ENCODE measurements around the gene TFCP2L1. TPM values are rescaled to one million over a fixed set of nuclear protein-coding genes. Genes with fewer than 3 reads are reported as not detected.

The TFCP2L1 gene
- total and polyA plus RNA-seq, 2 of the 4 experiments (the other 2 are of a cell fraction), result not detected

GRCh38 chr2:121257480-121257840 is 27.5 kb downstream of the TFCP2L1 start:
- in situ Hi-C loops (cut with MboI; ENCODE audit: low sequenced_read_pairs), result no loop called here

More at GRCh38 chr2:121257480-121257840, 27.5 kb downstream of the TFCP2L1 start:
- no peak overlapping the region for H3K18ac ChIP-seq (ENCODE audit: low read depth, low read length)
- H3K27ac ChIP-seq (ENCODE audit: insufficient read depth, low read length), result no peak overlapping the region
- no peaks in the 10 kb centered on the region for H3K4me1 ChIP-seq (ENCODE audit: control insufficient read depth, insufficient read depth, low read length)
- CTCF ChIA-PET, result no interaction called here
- no peak overlapping the region for H2BK20ac ChIP-seq (ENCODE audit: low read depth, low read length)
- no peak overlapping the region for H4K91ac ChIP-seq (ENCODE audit: insufficient read depth, low read depth, low read length)
- H4K8ac ChIP-seq (ENCODE audit: low read depth in 2 of 2, low read length in 2 of 2), result no peak overlapping the region
- no peak overlapping the region for H3K14ac ChIP-seq (replicated peaks; ENCODE audit: low read depth, low read length)
- no peak overlapping the region for H2BK15ac ChIP-seq (ENCODE audit: low read depth, low read length)
- no TSS peak for BruUV-seq (replicated peaks)
- H3K9ac ChIP-seq (ENCODE audit: low read depth, low read length), result no peak overlapping the region
- no peak overlapping the region for H3K4me3 ChIP-seq (ENCODE audit: insufficient read depth, low read depth, low read length)
- H3K9me1 ChIP-seq (ENCODE audit: insufficient read depth, low read length), result no peaks in the 10 kb centered on the region
- H2AK9ac ChIP-seq (replicated peaks; ENCODE audit: low read depth, low read length, poor library complexity), result no peak overlapping the region
- no peaks in the 10 kb centered on the region for H3K36me3 ChIP-seq (ENCODE audit: control insufficient read depth, insufficient read depth, low read length)
- POLR2A ChIA-PET (ENCODE audit: unreplicated experiment), result no interaction called here
- dilution Hi-C loops (cut with HindIII; ENCODE audit: low sequenced_read_pairs, unreplicated experiment) (no loop called here), intact Hi-C loops (cut with micrococcal nuclease) (no loop called here)
- H2BK5ac ChIP-seq (ENCODE audit: low read depth, low read length, poor library complexity, severe bottlenecking), result no peak overlapping the region
- no peak overlapping the region for H3K4me2 ChIP-seq (ENCODE audit: low read depth, low read length)
- H3K56ac ChIP-seq (ENCODE audit: extremely low read depth, insufficient read depth, low read length), result no peak overlapping the region
- TF ChIP-seq POLR2A (IDR thresholded peaks at IDR 0.05; ENCODE audit: low read depth, low read length), result no peak
- no peak for TF ChIP-seq MXI1 (IDR thresholded peaks at IDR 0.05; ENCODE audit: borderline replicate concordance, low read depth, low read length)
- TF ChIP-seq CEBPB (IDR thresholded peaks at IDR 0.05; ENCODE audit: low read depth, low read length), result no peak
- no peak for TF ChIP-seq MAZ (IDR thresholded peaks at IDR 0.05; ENCODE audit: borderline replicate concordance, low read depth, low read length)
- TF ChIP-seq NFE2L2 (IDR thresholded peaks at IDR 0.05; ENCODE audit: low read depth, low read length), result no peak
- TF ChIP-seq USF2 (IDR thresholded peaks at IDR 0.05; ENCODE audit: low read depth, low read length), result no peak
- TF ChIP-seq CHD1 (IDR thresholded peaks at IDR 0.05; ENCODE audit: low read depth, low read length), result no peak
- no peak for TF ChIP-seq RFX5 (IDR thresholded peaks at IDR 0.05; ENCODE audit: low read depth, low read length)
- TF ChIP-seq SMC3 (IDR thresholded peaks at IDR 0.05; ENCODE audit: low read depth, low read length), result no peak
- no peak for TF ChIP-seq BHLHE40 (IDR thresholded peaks at IDR 0.05; ENCODE audit: low read depth, low read length)
- no peak for TF ChIP-seq RCOR1 (IDR thresholded peaks at IDR 0.05; ENCODE audit: insufficient replicate concordance, low read length)
- TF ChIP-seq CTCF (conservative IDR thresholded peaks at IDR 0.05; ENCODE audit: low read depth, low read length), result no peak
- no peak for TF ChIP-seq ELK1 (IDR thresholded peaks at IDR 0.05; ENCODE audit: borderline replicate concordance, low read depth, low read length)
- no peaks in the 10 kb centered on the region for H3K9me3 ChIP-seq (ENCODE audit: control insufficient read depth, insufficient read depth, low read length)
- H4K5ac ChIP-seq (ENCODE audit: low read depth, low read length), result no peak overlapping the region
- no peak overlapping the region for H2BK120ac ChIP-seq (ENCODE audit: low read depth, low read length)
- H3K23ac ChIP-seq (ENCODE audit: low read depth, low read length), result no peak overlapping the region
- no peak overlapping the region for H3K4ac ChIP-seq (ENCODE audit: low read depth, low read length)
- H3K27me3 ChIP-seq (ENCODE audit: control insufficient read depth, insufficient read depth, low read length), result peaks cover 19% of the 10 kb centered on the region
- DNase-seq, result no peak
- 61% methylated on average over 2 of the region's 3 CpGs; no CpG with 5 or more reads in 1 of the 2 experiments for WGBS, 2 experiments (ENCODE audit: extremely low coverage in 2 of 2, insufficient read length in 1 of 2)
- H2AK5ac ChIP-seq (ENCODE audit: low read depth, low read length), result no peak overlapping the region
- no peaks in the 10 kb centered on the region for H4K20me1 ChIP-seq (ENCODE audit: insufficient read depth, low read length)
- no peaks in the 10 kb centered on the region for H3K79me1 ChIP-seq (ENCODE audit: low read depth in 1 of 2, low read length in 2 of 2)
- no peak for ATAC-seq (ENCODE audit: low read depth)
- no peak overlapping the region for H2AFZ ChIP-seq (replicated peaks; ENCODE audit: low read length, poor library complexity)
